ENCODE results near the gene UBE4B. TPM values are rescaled to one million over a fixed set of nuclear protein-coding genes. Genes with fewer than 3 reads are reported as not detected.

Gene UBE4B
- total and polyA plus RNA-seq, 2 donors (not counting 1 experiment from before 2014, with no cell fraction given) = 21.7 to 57.5 TPM

DNA sequence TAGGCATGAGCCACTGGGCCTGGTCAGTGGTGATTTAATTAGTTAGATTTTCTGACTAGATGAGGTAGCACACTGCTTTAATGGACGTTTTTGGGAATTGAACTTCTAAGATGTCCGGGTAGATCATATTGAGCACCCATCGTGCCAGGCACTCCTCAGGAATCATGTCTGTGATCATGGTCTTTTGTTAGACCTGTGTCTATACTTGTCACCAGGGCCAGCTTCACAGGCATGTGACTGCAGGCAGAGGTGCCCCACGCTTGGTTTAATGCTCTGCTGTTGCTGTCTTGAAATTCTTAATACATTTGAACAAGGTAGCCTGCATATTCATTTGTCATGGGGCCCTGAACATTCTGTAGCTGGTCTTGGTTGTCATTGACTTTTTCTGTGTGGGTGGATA is 19.6 kb downstream of the UBE4B start:
- DNase-seq (no peak), ATAC-seq (ENCODE audit: low read depth) (no peak)
- Histone ChIP-seq H4K20me1 (ENCODE audit: control insufficient read depth, insufficient read depth, low read length, poor library complexity, severe bottlenecking) (peaks cover 27% of the 10 kb centered on the region), H3K4me2 (replicated peaks; ENCODE audit: low read depth, low read length, poor library complexity, severe bottlenecking) (no peak overlapping the region), H3K4me3 (ENCODE audit: control extremely low read depth in 1 of 5, extremely low read depth in 1 of 5, insufficient read depth in 1 of 5, low read depth in 2 of 5, low read length in 4 of 5) (no peak overlapping the region), H2AFZ (ENCODE audit: insufficient read depth, low read depth, low read length, poor library complexity, severe bottlenecking) (no peak overlapping the region), H3K36me3 (replicated peaks in 1 of 2; ENCODE audit: control extremely low read depth in 1 of 2, control insufficient read depth in 1 of 2, extremely low read depth in 1 of 2, insufficient read depth in 2 of 2, low read length in 1 of 2) (peaks cover 1 to 21% of the 10 kb centered on the region in 2 experiments), H3K79me2 (ENCODE audit: control insufficient read depth, insufficient read depth, low read length) (peaks cover 75% of the 10 kb centered on the region), H3K27me3 (replicated peaks in 1 of 4; ENCODE audit: control extremely low read depth in 1 of 4, control insufficient read depth in 3 of 4, insufficient read depth in 4 of 4, low read length in 3 of 4) (no peaks in the 10 kb centered on the region), H3K9me3 (ENCODE audit: control extremely low read depth in 1 of 3, control insufficient read depth in 2 of 3, insufficient read depth in 1 of 3, low read length in 2 of 3) (no peaks in the 10 kb centered on the region), H3K27ac (ENCODE audit: low read length in 2 of 2) (no peak overlapping the region), H3K9ac (ENCODE audit: low read length) (no peak overlapping the region), H3K4me1 (ENCODE audit: control insufficient read depth in 2 of 2, insufficient read depth in 2 of 2, low read length in 2 of 2) (no peaks in the 10 kb centered on the region)
- Mint-ChIP-seq H3K4me3 (no peak overlapping the region), H3K27ac (no peak overlapping the region), H3K4me1 (peaks cover 9% of the 10 kb centered on the region), H3K27me3 (no peaks in the 10 kb centered on the region), H3K9me3 (ENCODE audit: insufficient read depth) (no peaks in the 10 kb centered on the region)
- 100% methylated on average over 4 of the region's 4 CpGs for WGBS (ENCODE audit: insufficient coverage)
- POLR2A ChIA-PET = no interaction called here
- TF ChIP-seq, protein P1, sequence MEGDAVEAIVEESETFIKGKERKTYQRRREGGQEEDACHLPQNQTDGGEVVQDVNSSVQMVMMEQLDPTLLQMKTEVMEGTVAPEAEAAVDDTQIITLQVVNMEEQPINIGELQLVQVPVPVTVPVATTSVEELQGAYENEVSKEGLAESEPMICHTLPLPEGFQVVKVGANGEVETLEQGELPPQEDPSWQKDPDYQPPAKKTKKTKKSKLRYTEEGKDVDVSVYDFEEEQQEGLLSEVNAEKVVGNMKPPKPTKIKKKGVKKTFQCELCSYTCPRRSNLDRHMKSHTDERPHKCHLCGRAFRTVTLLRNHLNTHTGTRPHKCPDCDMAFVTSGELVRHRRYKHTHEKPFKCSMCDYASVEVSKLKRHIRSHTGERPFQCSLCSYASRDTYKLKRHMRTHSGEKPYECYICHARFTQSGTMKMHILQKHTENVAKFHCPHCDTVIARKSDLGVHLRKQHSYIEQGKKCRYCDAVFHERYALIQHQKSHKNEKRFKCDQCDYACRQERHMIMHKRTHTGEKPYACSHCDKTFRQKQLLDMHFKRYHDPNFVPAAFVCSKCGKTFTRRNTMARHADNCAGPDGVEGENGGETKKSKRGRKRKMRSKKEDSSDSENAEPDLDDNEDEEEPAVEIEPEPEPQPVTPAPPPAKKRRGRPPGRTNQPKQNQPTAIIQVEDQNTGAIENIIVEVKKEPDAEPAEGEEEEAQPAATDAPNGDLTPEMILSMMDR (IDR thresholded peaks at IDR 0.05) = no peak
- TF ChIP-seq EZH2 (IDR thresholded peaks at IDR 0.05; ENCODE audit: borderline replicate concordance, insufficient read depth, low read depth, low read length, poor library complexity, severe bottlenecking) = no peak
- intact Hi-C loops (cut with micrococcal nuclease) = no loop called here
- CTCF ChIA-PET = no interaction called here

DNA sequence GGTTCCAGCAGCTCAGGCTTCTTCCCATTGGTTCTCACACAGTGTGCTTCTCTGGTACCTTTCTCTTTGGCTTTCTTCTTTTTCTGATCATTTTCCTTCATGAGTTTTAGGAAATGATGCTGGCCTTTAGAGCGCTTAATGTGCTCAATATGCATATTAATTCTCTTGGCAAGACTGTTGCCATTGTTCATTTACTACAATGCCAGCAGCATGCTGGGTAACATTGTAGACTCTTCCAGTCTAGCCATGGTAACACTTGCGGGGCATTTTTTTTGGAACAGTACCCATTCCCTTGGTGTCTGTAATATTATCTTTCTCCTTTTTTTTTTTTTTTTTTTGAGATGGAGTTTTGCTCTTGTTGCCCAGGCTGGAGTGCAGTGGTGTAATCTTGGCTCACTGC is 21.7 kb downstream of the UBE4B start:
- no peaks in the 10 kb centered on the region for H3K9me3 ChIP-seq (ENCODE audit: control extremely low read depth in 1 of 3, control insufficient read depth in 2 of 3, insufficient read depth in 1 of 3, low read length in 2 of 3)
- intact Hi-C loops (cut with micrococcal nuclease) = no loop called here
- no peak overlapping the region for H3K9ac ChIP-seq (ENCODE audit: low read length)
- H3K4me1 ChIP-seq (ENCODE audit: control insufficient read depth in 2 of 2, insufficient read depth in 2 of 2, low read length in 2 of 2) = no peaks in the 10 kb centered on the region
- TF ChIP-seq, protein P1 (IDR thresholded peaks at IDR 0.05) = no peak
- Mint-ChIP-seq H3K9me3 (ENCODE audit: insufficient read depth) (no peaks in the 10 kb centered on the region), H3K4me1 (peaks cover 4% of the 10 kb centered on the region), H3K27ac (no peak overlapping the region), H3K4me3 (no peak overlapping the region), H3K27me3 (no peaks in the 10 kb centered on the region)
- peaks cover 82% of the 10 kb centered on the region for H3K79me2 ChIP-seq (ENCODE audit: control insufficient read depth, insufficient read depth, low read length)
- ATAC-seq (ENCODE audit: low read depth) (no peak), DNase-seq (no peak)
- 100% methylated on average over 1 of the region's 2 CpGs for WGBS (ENCODE audit: insufficient coverage)
- ChIA-PET CTCF (no interaction called here), POLR2A (no interaction called here)
- H3K27me3 ChIP-seq (replicated peaks in 1 of 4; ENCODE audit: control extremely low read depth in 1 of 4, control insufficient read depth in 3 of 4, insufficient read depth in 4 of 4, low read length in 3 of 4) = no peaks in the 10 kb centered on the region
- H3K36me3 ChIP-seq (replicated peaks in 1 of 2; ENCODE audit: control extremely low read depth in 1 of 2, control insufficient read depth in 1 of 2, extremely low read depth in 1 of 2, insufficient read depth in 2 of 2, low read length in 1 of 2) = peaks cover 1 to 25% of the 10 kb centered on the region in 2 experiments
- H3K4me3 ChIP-seq (ENCODE audit: control extremely low read depth in 1 of 5, extremely low read depth in 1 of 5, insufficient read depth in 1 of 5, low read depth in 2 of 5, low read length in 4 of 5) = no peak overlapping the region
- H3K4me2 ChIP-seq (replicated peaks; ENCODE audit: low read depth, low read length, poor library complexity, severe bottlenecking) = no peak overlapping the region
- H2AFZ ChIP-seq (ENCODE audit: insufficient read depth, low read depth, low read length, poor library complexity, severe bottlenecking) = no peak overlapping the region
- H4K20me1 ChIP-seq (ENCODE audit: control insufficient read depth, insufficient read depth, low read length, poor library complexity, severe bottlenecking) = peaks cover 33% of the 10 kb centered on the region
- H3K27ac ChIP-seq (ENCODE audit: low read length in 2 of 2) = no peak overlapping the region

Measured in B cell (primary cell).